ENCODE data around the gene CDK19.
"Not testable (repeated sequence)": the region's sequence is repeated elsewhere in the genome, so short reads cannot be mapped to it uniquely, and the experiment has no call there.

Gene CDK19

GRCh38 chr6:110760589-110760988 is 54.7 kb downstream of the CDK19 start:
- no peak for DNase-seq

- DNase-seq: not testable (repeated sequence)
Observed at GRCh38 chr6:110760098-110760497, 55.2 kb downstream of the CDK19 start.

- DNase-seq: no peak
Observed at GRCh38 chr6:110757926-110758325, 57.3 kb downstream of the CDK19 start.

GRCh38 chr6:110756817-110757216 is 58.5 kb downstream of the CDK19 start:
- no peak for DNase-seq

- no peak for DNase-seq
Observed at GRCh38 chr6:110755411-110755834, 59.8 kb downstream of the CDK19 start.

- DNase-seq: not testable (repeated sequence)
Observed at GRCh38 chr6:110753936-110754668, 61.2 kb downstream of the CDK19 start.

- DNase-seq: no peak
Observed at GRCh38 chr6:110748453-110748852, 66.8 kb downstream of the CDK19 start.

GRCh38 chr6:110746680-110747079 is 68.6 kb downstream of the CDK19 start:
- DNase-seq: no peak

GRCh38 chr6:110744991-110745390 is 70.3 kb downstream of the CDK19 start:
- no peak for DNase-seq

- DNase-seq: not testable (repeated sequence)
Observed at GRCh38 chr6:110742552-110742951, 72.7 kb downstream of the CDK19 start.

- DNase-seq: no peak
Observed at GRCh38 chr6:110741517-110741916, 73.8 kb downstream of the CDK19 start.

GRCh38 chr6:110738899-110739365 is 76.3 kb downstream of the CDK19 start:
- no peak for DNase-seq

GRCh38 chr6:110735666-110736065 is 79.6 kb downstream of the CDK19 start:
- no peak for DNase-seq

GRCh38 chr6:110731898-110732297 is 83.4 kb downstream of the CDK19 start:
- no peak for DNase-seq

GRCh38 chr6:110731196-110731595 is 84.1 kb downstream of the CDK19 start:
- DNase-seq: no peak

- peak in 13 of 56 donors; percentile 5 to 51 (median 20) for DNase-seq
Observed at GRCh38 chr6:110728501-110728900, 86.8 kb downstream of the CDK19 start.

GRCh38 chr6:110723017-110723416 is 92.3 kb downstream of the CDK19 start:
- DNase-seq: no peak

GRCh38 chr6:110720066-110720465 is 95.2 kb downstream of the CDK19 start:
- no peak for DNase-seq

- DNase-seq: not testable (repeated sequence)
Observed at GRCh38 chr6:110719601-110720000, 95.7 kb downstream of the CDK19 start.

GRCh38 chr6:110714143-110714542 is 101.1 kb downstream of the CDK19 start:
- DNase-seq: no peak

- no peak for DNase-seq
Observed at GRCh38 chr6:110712238-110712637, 103.0 kb downstream of the CDK19 start.

- no peak for DNase-seq
Observed at GRCh38 chr6:110710115-110710514, 105.2 kb downstream of the CDK19 start.

GRCh38 chr6:110708295-110708950 is 106.8 kb downstream of the CDK19 start:
- no peak for DNase-seq
